ENCODE results near the gene MAP2K7.
"Not testable (repeated sequence)": the region's sequence is repeated elsewhere in the genome, so short reads cannot be mapped to it uniquely, and the experiment has no call there.

Gene MAP2K7

GRCh38 chr19:7908742-7909461, 5.2 kb downstream of the MAP2K7 start:
- no peak for ATAC-seq

- ATAC-seq = no peak
Observed at GRCh38 chr19:7909471-7910067, 5.9 kb downstream of the MAP2K7 start.

- ATAC-seq = no peak
Observed at GRCh38 chr19:7910321-7911161, 6.9 kb downstream of the MAP2K7 start.

- no peak for ATAC-seq
Observed at GRCh38 chr19:7911508-7912143, 7.9 kb downstream of the MAP2K7 start.

- no peak for ATAC-seq
Observed at GRCh38 chr19:7912144-7912696, 8.5 kb downstream of the MAP2K7 start.

- no peak for ATAC-seq
Observed at GRCh38 chr19:7912697-7913564, 9.3 kb downstream of the MAP2K7 start.

GRCh38 chr19:7913652-7914051, 10.0 kb downstream of the MAP2K7 start:
- no peak for ATAC-seq

GRCh38 chr19:7914099-7914498, 10.4 kb downstream of the MAP2K7 start:
- no peak for ATAC-seq

- no peak for ATAC-seq
Observed at GRCh38 chr19:7914598-7915045, 10.9 kb downstream of the MAP2K7 start, which contains the start of gene TGFBR3L. TSS of gene TGFBR3L (plus strand) at chr19:7914830.

- ATAC-seq = no peak
Observed at GRCh38 chr19:7915250-7916102, 11.8 kb downstream of the MAP2K7 start.

GRCh38 chr19:7916103-7916954, 12.7 kb downstream of the MAP2K7 start:
- ATAC-seq = peak; percentile 1 to 7

- no peak for ATAC-seq
Observed at GRCh38 chr19:7916955-7917266, 13.2 kb downstream of the MAP2K7 start.

- ATAC-seq = peak; percentile 25 to 34
Observed at GRCh38 chr19:7917267-7918061, 13.8 kb downstream of the MAP2K7 start.

- not testable (repeated sequence) for ATAC-seq
Observed at GRCh38 chr19:7918062-7918614, 14.5 kb downstream of the MAP2K7 start.

- no peak for ATAC-seq
Observed at GRCh38 chr19:7918615-7919421, 15.1 kb downstream of the MAP2K7 start.

GRCh38 chr19:7919610-7920518, 16.2 kb downstream of the MAP2K7 start, which contains the start of gene SNAPC2:
TSS of gene SNAPC2 (plus strand) at chr19:7920338. CDS start at chr19:7920367, 29 bp downstream.
- ATAC-seq = peak; percentile 71 to 76

All from activated CD4-positive, CD25-positive, alpha-beta regulatory T cell treated with anti-CD3 and anti-CD28 coated beads, Interleukin-2, amount 50 U/mL, for 24 hours (primary cell).